HEK293 (cell line): ENCODE data around the gene HDAC11.

ENCODE experiments used
- CTCF ChIA-PET: fragments of 350-600 bp; formaldehyde crosslinking; extraction: SDS; loops from one replicate; lab custom pipeline; 2021; ENCODE audit warnings: antibody characterized with exemption; lab: Yijun Ruan, JAX
- POLR2A ChIA-PET: fragments of 300-600 bp; formaldehyde crosslinking; extraction: SDS; loops from one replicate; lab custom pipeline; 2020; ENCODE audit warnings: antibody characterized with exemption, inconsistent platforms; lab: Yijun Ruan, JAX
- H3K27ac ChIP-seq: fragments of 200-500 bp; sonication (Bioruptor generic); 2 replicates; pipeline ENCODE4 v1.5.1; 2014; ENCODE audit warnings: low read depth, low read length, control low read depth, inconsistent platforms; ENCODE audit errors: extremely low read depth
- H3K36me3 ChIP-seq, 2 experiments: fragments of 200-500 bp in 1 of 2; sonication (Bioruptor generic) in 1 of 2; 1 replicate in 1 of 2; 2 replicates in 1 of 2; pipeline ENCODE4 v1.5.1; 2014 to 2017; ENCODE audit warnings: inconsistent platforms in 2 of 2, low read length in 2 of 2; ENCODE audit not compliant: control insufficient read depth in 2 of 2, insufficient read depth in 1 of 2
- H3K4me1 ChIP-seq: fragments of 200-500 bp; sonication (Bioruptor generic); 2 replicates; pipeline ENCODE4 v1.5.1; 2014; ENCODE audit warnings: mild to moderate bottlenecking, low read length, inconsistent platforms; ENCODE audit not compliant: control insufficient read depth, insufficient read depth
- H3K4me3 ChIP-seq: 2 replicates; pipeline ENCODE4 v1.5.1; 2011; ENCODE audit warnings: low read depth, mild to moderate bottlenecking, control low read depth, low read length, moderate library complexity
- H3K9me3 ChIP-seq: fragments of 200-500 bp; sonication (Bioruptor generic); 2 replicates; pipeline ENCODE4 v1.5.1; 2014; ENCODE audit warnings: low read depth, low read length, inconsistent platforms; ENCODE audit not compliant: control insufficient read depth, insufficient read depth
- ATF2 ChIP-seq: fragments of 450-650 bp; formaldehyde crosslinking; IDR thresholded peaks from 2 replicates; pipeline ENCODE4 v1.5.1; 2016; ENCODE audit warnings: missing biosample characterization, missing genetic modification characterization, low read depth
- EGR2 ChIP-seq: fragments of 450-650 bp; formaldehyde crosslinking; IDR thresholded peaks from 2 replicates; pipeline ENCODE4 v1.5.1; 2016; ENCODE audit warnings: low read depth, missing biosample characterization, missing genetic modification characterization
- ELK4 ChIP-seq: IDR thresholded peaks from 2 replicates; pipeline ENCODE4 v1.6.1; 2011; ENCODE audit warnings: mild to moderate bottlenecking, low read depth, low read length, borderline replicate concordance
- KLF16 ChIP-seq: fragments of 450-650 bp; formaldehyde crosslinking; IDR thresholded peaks from 2 replicates; pipeline ENCODE4 v1.5.1; 2017; ENCODE audit warnings: missing biosample characterization, missing genetic modification characterization
- OSR2 ChIP-seq: fragments of 450-650 bp; formaldehyde crosslinking; IDR thresholded peaks from 2 replicates; pipeline ENCODE4 v1.5.1; 2016; ENCODE audit warnings: missing biosample characterization, missing genetic modification characterization
- SCRT2 ChIP-seq: fragments of 450-650 bp; formaldehyde crosslinking; IDR thresholded peaks from 2 replicates; pipeline ENCODE4 v1.5.1; 2016; ENCODE audit warnings: missing biosample characterization, missing genetic modification characterization
- ZFHX2 ChIP-seq: fragments of 450-650 bp; formaldehyde crosslinking; conservative IDR thresholded peaks from 2 replicates; pipeline ENCODE4 v1.5.1; 2016; ENCODE audit warnings: missing biosample characterization, missing genetic modification characterization
- ZNF157 ChIP-seq: fragments of 450-650 bp; formaldehyde crosslinking; IDR thresholded peaks from 2 replicates; pipeline ENCODE4 v1.5.1; 2016; ENCODE audit warnings: missing biosample characterization, missing genetic modification characterization
- ZNF18 ChIP-seq: fragments of 450-650 bp; formaldehyde crosslinking; IDR thresholded peaks from 2 replicates; pipeline ENCODE4 v1.5.1; 2016; ENCODE audit warnings: missing biosample characterization, missing genetic modification characterization
- ZNF426 ChIP-seq: fragments of 450-650 bp; formaldehyde crosslinking; IDR thresholded peaks from 2 replicates; pipeline ENCODE4 v1.5.1; 2017; ENCODE audit warnings: missing biosample characterization, missing genetic modification characterization, mild to moderate bottlenecking, inconsistent platforms, moderate library complexity
- ZNF48 ChIP-seq: fragments of 450-650 bp; formaldehyde crosslinking; IDR thresholded peaks from 2 replicates; pipeline ENCODE4 v1.5.1; 2016; ENCODE audit warnings: missing biosample characterization, missing genetic modification characterization
- ZNF792 ChIP-seq: fragments of 450-650 bp; formaldehyde crosslinking; IDR thresholded peaks from 2 replicates; pipeline ENCODE4 v1.5.1; 2016; ENCODE audit warnings: missing biosample characterization, missing genetic modification characterization
- TF ChIP-seq, protein P1 (sequence below): fragments of 450-650 bp; formaldehyde crosslinking; IDR thresholded peaks from 2 replicates; pipeline ENCODE4 v1.5.1; 2016; ENCODE audit warnings: missing biosample characterization, missing genetic modification characterization
- TF ChIP-seq, protein P2 (sequence below): fragments of 450-650 bp; formaldehyde crosslinking; IDR thresholded peaks from 2 replicates; pipeline ENCODE4 v1.5.1; 2017; ENCODE audit warnings: missing biosample characterization, missing genetic modification characterization
- TF ChIP-seq, protein P3 (sequence below): fragments of 450-650 bp; formaldehyde crosslinking; conservative IDR thresholded peaks from 2 replicates; pipeline ENCODE4 v1.5.1; 2016; ENCODE audit warnings: low read depth, missing biosample characterization, missing genetic modification characterization

HDAC11 gene

GRCh38 chr3:13552857-13553652 lies 72.9 kb downstream of the HDAC11 start:
- ChIA-PET CTCF (no interaction called here), POLR2A (no interaction called here)
- Histone ChIP-seq H3K36me3 (no peaks in the 10 kb centered on the region), H3K4me1 (no peaks in the 10 kb centered on the region), H3K4me3 (no peak overlapping the region), H3K27ac (no peak overlapping the region), H3K9me3 (no peaks in the 10 kb centered on the region)
- TF ChIP-seq SCRT2 (tag by site-specific recombination): peak; percentile 74
- TF ChIP-seq, protein P1, sequence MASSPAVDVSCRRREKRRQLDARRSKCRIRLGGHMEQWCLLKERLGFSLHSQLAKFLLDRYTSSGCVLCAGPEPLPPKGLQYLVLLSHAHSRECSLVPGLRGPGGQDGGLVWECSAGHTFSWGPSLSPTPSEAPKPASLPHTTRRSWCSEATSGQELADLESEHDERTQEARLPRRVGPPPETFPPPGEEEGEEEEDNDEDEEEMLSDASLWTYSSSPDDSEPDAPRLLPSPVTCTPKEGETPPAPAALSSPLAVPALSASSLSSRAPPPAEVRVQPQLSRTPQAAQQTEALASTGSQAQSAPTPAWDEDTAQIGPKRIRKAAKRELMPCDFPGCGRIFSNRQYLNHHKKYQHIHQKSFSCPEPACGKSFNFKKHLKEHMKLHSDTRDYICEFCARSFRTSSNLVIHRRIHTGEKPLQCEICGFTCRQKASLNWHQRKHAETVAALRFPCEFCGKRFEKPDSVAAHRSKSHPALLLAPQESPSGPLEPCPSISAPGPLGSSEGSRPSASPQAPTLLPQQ (tag by site-specific recombination): no peak
- 0 out of 2 replicates have a peak, but pooled peaks have one; percentile 10 for TF ChIP-seq EGR2 (tag by site-specific recombination)
- TF ChIP-seq, protein P2, sequence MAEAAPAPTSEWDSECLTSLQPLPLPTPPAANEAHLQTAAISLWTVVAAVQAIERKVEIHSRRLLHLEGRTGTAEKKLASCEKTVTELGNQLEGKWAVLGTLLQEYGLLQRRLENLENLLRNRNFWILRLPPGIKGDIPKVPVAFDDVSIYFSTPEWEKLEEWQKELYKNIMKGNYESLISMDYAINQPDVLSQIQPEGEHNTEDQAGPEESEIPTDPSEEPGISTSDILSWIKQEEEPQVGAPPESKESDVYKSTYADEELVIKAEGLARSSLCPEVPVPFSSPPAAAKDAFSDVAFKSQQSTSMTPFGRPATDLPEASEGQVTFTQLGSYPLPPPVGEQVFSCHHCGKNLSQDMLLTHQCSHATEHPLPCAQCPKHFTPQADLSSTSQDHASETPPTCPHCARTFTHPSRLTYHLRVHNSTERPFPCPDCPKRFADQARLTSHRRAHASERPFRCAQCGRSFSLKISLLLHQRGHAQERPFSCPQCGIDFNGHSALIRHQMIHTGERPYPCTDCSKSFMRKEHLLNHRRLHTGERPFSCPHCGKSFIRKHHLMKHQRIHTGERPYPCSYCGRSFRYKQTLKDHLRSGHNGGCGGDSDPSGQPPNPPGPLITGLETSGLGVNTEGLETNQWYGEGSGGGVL (tag by site-specific recombination): no peak

DNA sequence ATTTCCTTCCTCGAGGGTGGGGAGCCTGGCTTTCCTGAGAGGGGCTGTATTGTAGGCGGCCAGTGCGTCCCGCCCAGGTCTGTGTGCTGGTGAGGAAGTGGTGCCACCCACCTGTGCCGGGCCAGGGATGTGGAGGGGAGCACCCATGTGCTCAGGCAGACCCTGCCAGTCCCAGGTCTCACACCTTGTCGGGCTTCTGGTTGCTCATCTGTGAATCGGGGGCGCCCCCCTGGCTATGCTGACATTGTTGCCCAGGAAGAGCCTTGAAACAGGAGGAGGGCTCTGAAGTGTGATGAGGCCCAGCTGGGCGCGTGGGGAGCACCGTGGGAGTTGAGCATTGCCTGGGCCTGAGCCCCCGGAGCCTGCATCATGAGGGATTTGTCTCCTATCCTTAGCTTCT lies 73.6 kb downstream of the HDAC11 start:
- no peaks in the 10 kb centered on the region for H3K36me3 ChIP-seq
- no peaks in the 10 kb centered on the region for H3K9me3 ChIP-seq
- H3K4me3 ChIP-seq: no peak overlapping the region
- TF ChIP-seq EGR2 (tag by site-specific recombination) (0 out of 2 replicates have a peak, but pooled peaks have one; percentile 26), ZNF18 (tag by site-specific recombination) (no peak), ZNF792 (tag by site-specific recombination) (no peak), ZNF426 (tag by site-specific recombination) (no peak), KLF16 (tag by site-specific recombination) (no peak), ZFHX2 (tag by site-specific recombination) (peak; percentile 42)
- TF ChIP-seq, protein P3, sequence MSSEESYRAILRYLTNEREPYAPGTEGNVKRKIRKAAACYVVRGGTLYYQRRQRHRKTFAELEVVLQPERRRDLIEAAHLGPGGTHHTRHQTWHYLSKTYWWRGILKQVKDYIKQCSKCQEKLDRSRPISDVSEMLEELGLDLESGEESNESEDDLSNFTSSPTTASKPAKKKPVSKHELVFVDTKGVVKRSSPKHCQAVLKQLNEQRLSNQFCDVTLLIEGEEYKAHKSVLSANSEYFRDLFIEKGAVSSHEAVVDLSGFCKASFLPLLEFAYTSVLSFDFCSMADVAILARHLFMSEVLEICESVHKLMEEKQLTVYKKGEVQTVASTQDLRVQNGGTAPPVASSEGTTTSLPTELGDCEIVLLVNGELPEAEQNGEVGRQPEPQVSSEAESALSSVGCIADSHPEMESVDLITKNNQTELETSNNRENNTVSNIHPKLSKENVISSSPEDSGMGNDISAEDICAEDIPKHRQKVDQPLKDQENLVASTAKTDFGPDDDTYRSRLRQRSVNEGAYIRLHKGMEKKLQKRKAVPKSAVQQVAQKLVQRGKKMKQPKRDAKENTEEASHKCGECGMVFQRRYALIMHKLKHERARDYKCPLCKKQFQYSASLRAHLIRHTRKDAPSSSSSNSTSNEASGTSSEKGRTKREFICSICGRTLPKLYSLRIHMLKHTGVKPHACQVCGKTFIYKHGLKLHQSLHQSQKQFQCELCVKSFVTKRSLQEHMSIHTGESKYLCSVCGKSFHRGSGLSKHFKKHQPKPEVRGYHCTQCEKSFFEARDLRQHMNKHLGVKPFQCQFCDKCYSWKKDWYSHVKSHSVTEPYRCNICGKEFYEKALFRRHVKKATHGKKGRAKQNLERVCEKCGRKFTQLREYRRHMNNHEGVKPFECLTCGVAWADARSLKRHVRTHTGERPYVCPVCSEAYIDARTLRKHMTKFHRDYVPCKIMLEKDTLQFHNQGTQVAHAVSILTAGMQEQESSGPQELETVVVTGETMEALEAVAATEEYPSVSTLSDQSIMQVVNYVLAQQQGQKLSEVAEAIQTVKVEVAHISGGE (tag by site-specific recombination): no peak
- POLR2A ChIA-PET: interaction anchor here (0.6 kb wide), 1 partner anchor 103 kb away, joined by 4 read pairs; no protein-coding TSS in a partner anchor
- no peak overlapping the region for H3K27ac ChIP-seq
- CTCF ChIA-PET: no interaction called here
- no peaks in the 10 kb centered on the region for H3K4me1 ChIP-seq

DNA sequence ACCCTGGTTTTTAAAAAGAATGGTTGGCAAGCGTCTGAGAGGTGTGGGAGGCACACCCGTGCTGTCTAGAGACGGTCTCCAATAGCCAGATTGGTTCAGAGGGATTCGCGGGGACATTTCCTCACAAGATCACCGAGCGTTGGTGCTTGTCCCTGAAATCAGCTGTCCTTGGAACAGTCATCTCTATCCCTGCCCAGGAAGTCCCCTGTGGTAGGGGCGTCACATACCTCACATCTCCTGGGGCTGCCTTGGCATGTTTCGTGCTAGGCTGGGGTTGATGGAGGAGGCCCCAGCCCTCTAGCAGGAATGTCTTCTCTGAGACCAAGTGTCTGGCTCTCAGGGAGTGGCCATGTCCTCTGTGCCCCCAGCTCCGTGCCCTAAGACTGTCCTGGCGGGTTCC lies 75.6 kb downstream of the HDAC11 start:
- H3K36me3 ChIP-seq: no peaks in the 10 kb centered on the region
- CTCF ChIA-PET: no interaction called here
- POLR2A ChIA-PET: no interaction called here
- H3K9me3 ChIP-seq: no peaks in the 10 kb centered on the region
- H3K4me1 ChIP-seq: no peaks in the 10 kb centered on the region
- no peak overlapping the region for H3K4me3 ChIP-seq
- TF ChIP-seq OSR2 (no peak), ATF2 (no peak), ELK4 (no peak), ZNF48 (tag by site-specific recombination) (no peak), ZNF157 (tag by site-specific recombination) (no peak)
- H3K27ac ChIP-seq: no peak overlapping the region
